HepG2 (cell line): ENCODE data around the gene RREB1. TPM values are rescaled to one million over a fixed set of nuclear protein-coding genes. Genes with fewer than 3 reads are reported as not detected.

Experiments
- ATAC-seq: fragments of 200-7000 bp; cut with Tn5 transposase; 3 replicates; pipeline ENCODE4 v1.9.1; 2020; ENCODE audit warnings: mild to moderate bottlenecking, moderate library complexity
- BruUV-seq: library from RNA; stranded (reverse); fragments of 400-500 nt; replicated peaks from 2 replicates; lab custom pipeline; 2021; lab: Mats Ljungman, UMichigan
- CTCF ChIA-PET: fragments of 300-600 bp; formaldehyde crosslinking; extraction: SDS; loops from one replicate; lab custom pipeline; 2021; ENCODE audit warnings: low total read pairs, inconsistent platforms, low intra/inter-chr PET ratio; lab: Yijun Ruan, JAX
- POLR2A ChIA-PET: fragments of 350-600 bp; sonication (Branson Sonifier 250); formaldehyde crosslinking; loops from one replicate; lab custom pipeline; 2020; ENCODE audit warnings: antibody characterized with exemption, inconsistent platforms; lab: Yijun Ruan, JAX
- DNase-seq: peaks from one replicate; pipeline ENCODE4 v3.0.0-alpha.2; 2015; ENCODE audit warnings: low spot score
- FAIRE-seq: peaks from 3 replicates; lab custom pipeline; 2011; peaks lifted over from hg19 to GRCh38; lab: Jason Lieb, UNC
- H2AFZ ChIP-seq: one replicate; pipeline ENCODE4 v1.6.1; 2011; ENCODE audit warnings: low read length, inconsistent platforms
- H3K27ac ChIP-seq: fragments of 300-600 bp; 3 replicates; pipeline ENCODE4 v1.8.0; 2011; ENCODE audit warnings: mixed run types, mild to moderate bottlenecking, mixed read lengths, low read length, inconsistent platforms; ENCODE audit not compliant: insufficient read depth; ENCODE audit errors: extremely low read length
- H3K27me3 ChIP-seq, 2 experiments: fragments of 200-600 bp in 1 of 2; 2 replicates in 1 of 2; 3 replicates in 1 of 2; pipeline versions ENCODE4 v1.6.0 to v1.8.0; 2011; ENCODE audit warnings: low read length in 2 of 2, mild to moderate bottlenecking in 2 of 2, moderate library complexity in 2 of 2, inconsistent platforms in 1 of 2; ENCODE audit not compliant: insufficient read depth in 2 of 2, control insufficient read depth in 1 of 2
- H3K36me3 ChIP-seq, 2 experiments: fragments of 200-600 bp in 1 of 2; replicated peaks in 1 of 2; 2 replicates in 1 of 2; 3 replicates in 1 of 2; pipeline versions ENCODE4 v1.5.1 to v1.8.0; 2011; ENCODE audit warnings: low read length in 2 of 2, inconsistent platforms in 1 of 2; ENCODE audit not compliant: insufficient read depth in 2 of 2, control insufficient read depth in 1 of 2
- H3K4me1 ChIP-seq: 2 replicates; pipeline ENCODE4 v1.5.1; 2012; ENCODE audit warnings: low read length, inconsistent platforms; ENCODE audit not compliant: insufficient read depth
- H3K4me2 ChIP-seq: 2 replicates; pipeline ENCODE4 v1.6.0; 2011; ENCODE audit warnings: low read depth, low read length, inconsistent platforms
- H3K4me3 ChIP-seq, 3 experiments: fragments of 200-600 bp in 1 of 3; sonication (generic), shearing (Covaris generic) in 1 of 3; replicated peaks in 1 of 3; 2 replicates each; pipeline ENCODE4 v1.5.1; 2011 to 2016; ENCODE audit warnings: low read length in 3 of 3, inconsistent platforms in 2 of 3, low read depth in 2 of 3, mild to moderate bottlenecking in 2 of 3, control low read depth in 1 of 3, mixed read lengths in 1 of 3; ENCODE audit not compliant: insufficient read depth in 1 of 3
- H3K79me2 ChIP-seq: one replicate; pipeline ENCODE4 v1.6.1; 2011; ENCODE audit warnings: low read length, inconsistent platforms; ENCODE audit not compliant: insufficient read depth
- H3K9ac ChIP-seq: 2 replicates; pipeline ENCODE4 v1.6.0; 2011; ENCODE audit warnings: mild to moderate bottlenecking, low read depth, low read length, inconsistent platforms; ENCODE audit not compliant: insufficient read depth
- H3K9me3 ChIP-seq: 2 replicates; pipeline ENCODE4 v1.5.1; 2012; ENCODE audit warnings: mild to moderate bottlenecking, low read length
- H4K20me1 ChIP-seq: 2 replicates; pipeline ENCODE4 v1.6.0; 2011; ENCODE audit warnings: inconsistent platforms, mild to moderate bottlenecking, low read length, moderate library complexity; ENCODE audit not compliant: insufficient read depth
- ADNP ChIP-seq: sonication (generic); formaldehyde crosslinking; IDR thresholded peaks from 2 replicates; pipeline ENCODE4 v1.4.0; 2020; ENCODE audit warnings: missing genetic modification reagents
- CBX2 ChIP-seq, 2 experiments: fragments of 200-600 bp in 1 of 2; sonication (generic); formaldehyde crosslinking in 1 of 2; IDR thresholded peaks; 2 replicates each; pipeline versions ENCODE4 v1.7.0 to v1.8.1; 2018 to 2022; ENCODE audit warnings: low read depth in 2 of 2, low read length in 1 of 2, mild to moderate bottlenecking in 1 of 2, missing genetic modification reagents in 1 of 2
- CC2D1A ChIP-seq: sonication (generic); formaldehyde crosslinking; IDR thresholded peaks from 2 replicates; pipeline ENCODE4 v1.8.1; 2023; ENCODE audit warnings: mild to moderate bottlenecking, missing genetic modification reagents
- HMG20A ChIP-seq: IDR thresholded peaks from 2 replicates; pipeline ENCODE4 v1.6.1; 2016; ENCODE audit warnings: borderline replicate concordance
- IRF2 ChIP-seq: IDR thresholded peaks from 2 replicates; pipeline ENCODE4 v1.6.1; 2018; ENCODE audit warnings: missing genetic modification reagents, missing compliant biosample characterization
- MED13 ChIP-seq: sonication (generic); formaldehyde crosslinking; IDR thresholded peaks from 2 replicates; pipeline ENCODE4 v1.5.0; 2020; ENCODE audit warnings: missing genetic modification reagents
- MTA1 ChIP-seq: sonication (generic); formaldehyde crosslinking; IDR thresholded peaks from 2 replicates; pipeline ENCODE4 v1.4.0; 2020; ENCODE audit warnings: missing genetic modification reagents, mild to moderate bottlenecking, borderline replicate concordance
- MYC ChIP-seq: sonication (generic); formaldehyde crosslinking; IDR thresholded peaks from 2 replicates; pipeline ENCODE4 v1.9.0; 2021; ENCODE audit warnings: missing genetic modification reagents, borderline replicate concordance
- ONECUT2 ChIP-seq: sonication (generic); formaldehyde crosslinking; IDR thresholded peaks from 2 replicates; pipeline ENCODE4 v1.4.0; 2020; ENCODE audit warnings: missing genetic modification reagents
- PHF20 ChIP-seq: sonication (generic); formaldehyde crosslinking; IDR thresholded peaks from 2 replicates; pipeline ENCODE4 v1.5.0; 2020; ENCODE audit warnings: mild to moderate bottlenecking, missing genetic modification reagents
- REXO4 ChIP-seq: sonication (generic); formaldehyde crosslinking; IDR thresholded peaks from 2 replicates; pipeline ENCODE4 v1.8.0; 2022; ENCODE audit warnings: missing genetic modification reagents, mild to moderate bottlenecking, borderline replicate concordance
- TOPORS ChIP-seq: sonication (generic); formaldehyde crosslinking; IDR thresholded peaks from 2 replicates; pipeline ENCODE4 v1.8.0; 2023; ENCODE audit warnings: mild to moderate bottlenecking, missing genetic modification reagents
- U2AF2 ChIP-seq: fragments of 200-400 bp; formaldehyde crosslinking; IDR thresholded peaks from 2 replicates; pipeline ENCODE4 v1.6.1; 2017; ENCODE audit warnings: low read depth, mild to moderate bottlenecking, low read length
- YEATS2 ChIP-seq: sonication (generic); formaldehyde crosslinking; IDR thresholded peaks from 2 replicates; pipeline ENCODE4 v1.4.0; 2020; ENCODE audit warnings: missing genetic modification reagents, borderline replicate concordance
- ZBTB7B ChIP-seq: sonication (generic); formaldehyde crosslinking; IDR thresholded peaks from 2 replicates; pipeline ENCODE4 v1.4.0; 2020; ENCODE audit warnings: missing genetic modification reagents
- ZIK1 ChIP-seq: sonication (generic); formaldehyde crosslinking; IDR thresholded peaks from 2 replicates; pipeline ENCODE4 v1.5.0; 2020; ENCODE audit warnings: mild to moderate bottlenecking, low read depth, missing genetic modification reagents, borderline replicate concordance
- ZNF34 ChIP-seq: sonication (generic); formaldehyde crosslinking; IDR thresholded peaks from 2 replicates; pipeline ENCODE4 v1.4.0; 2020; ENCODE audit warnings: mild to moderate bottlenecking, missing genetic modification reagents, borderline replicate concordance
- ZNF343 ChIP-seq: sonication (generic); formaldehyde crosslinking; IDR thresholded peaks from 2 replicates; pipeline ENCODE4 v1.4.0; 2020; ENCODE audit warnings: mild to moderate bottlenecking, missing genetic modification reagents
- ZNF484 ChIP-seq: sonication (generic); formaldehyde crosslinking; IDR thresholded peaks from 2 replicates; pipeline ENCODE4 v1.5.1; 2020; ENCODE audit warnings: mild to moderate bottlenecking, low read depth, missing genetic modification reagents, borderline replicate concordance
- ZNF607 ChIP-seq: sonication (generic); formaldehyde crosslinking; IDR thresholded peaks from 2 replicates; pipeline ENCODE4 v1.5.1; 2020; ENCODE audit warnings: missing genetic modification reagents, mild to moderate bottlenecking, borderline replicate concordance
- ZNF703 ChIP-seq: sonication (generic); formaldehyde crosslinking; IDR thresholded peaks from 2 replicates; pipeline ENCODE4 v1.5.1; 2020; ENCODE audit warnings: missing genetic modification reagents, mild to moderate bottlenecking, moderate library complexity, borderline replicate concordance
- ZNF780A ChIP-seq: sonication (generic); formaldehyde crosslinking; IDR thresholded peaks from 2 replicates; pipeline ENCODE4 v1.8.0; 2022; ENCODE audit warnings: mild to moderate bottlenecking, missing genetic modification reagents, moderate library complexity
- WGBS: methylation state at CpG from one replicate; pipeline ENCODE4 v1.1.6; 2017; ENCODE audit warnings: low lambda C conversion rate; 5-methylcytosine and 5-hydroxymethylcytosine counted together
- in situ Hi-C: cut with HindIII; loops from 2 replicates; pipeline ENCODE4 v1.10.0; 2017; ENCODE audit warnings: low pct_unique_long_range_greater_than_20kb; ENCODE audit not compliant: extremely low pct_ligation_motif_present
- intact Hi-C: fragments of 100-400 bp; cut with micrococcal nuclease; formaldehyde crosslinking; loops from one replicate; pipeline ENCODE4 v1.10.0; 2022; ENCODE audit not compliant: unreplicated experiment
- polyA plus RNA-seq, 8 experiments: library from polyadenylated mRNA; depleted of rRNA in 3 of 8; stranded (reverse) in 7 of 8; unstranded in 1 of 8; fragments of >200 nt; fragmentation: Illumina TruSeq in 4 of 8; extraction: Trizol in 4 of 8; gene quantifications; 2 replicates each; pipeline versions ENCODE4 v1.2.1 to v1.2.3, GENCODE V29; 2011 to 2016; ENCODE audit warnings: low read depth in 4 of 8, missing spikeins in 1 of 8, mixed read lengths in 1 of 8; ENCODE audit not compliant: insufficient read depth in 1 of 8
- total RNA-seq, 5 experiments: library from RNA; depleted of rRNA; stranded (reverse); fragments of >200 nt; fragmentation: Illumina TruSeq; extraction: Trizol; gene quantifications; 2 replicates each; pipeline ENCODE4 v1.2.3, GENCODE V29; 2016; ENCODE audit warnings: low read depth in 1 of 5
- TF ChIP-seq, protein P1 (sequence below): IDR thresholded peaks from 2 replicates; pipeline ENCODE4 v1.6.1; 2016
- TF ChIP-seq, protein P2 (sequence below): sonication (generic); formaldehyde crosslinking; IDR thresholded peaks from 2 replicates; pipeline ENCODE4 v1.4.0; 2020; ENCODE audit warnings: missing genetic modification reagents

RREB1 gene
- total and polyA plus RNA-seq, 2 of the 13 experiments (the other 11 are each of a cell fraction or from before 2014, with no cell fraction given): 6.1 to 23.2 TPM

DNA sequence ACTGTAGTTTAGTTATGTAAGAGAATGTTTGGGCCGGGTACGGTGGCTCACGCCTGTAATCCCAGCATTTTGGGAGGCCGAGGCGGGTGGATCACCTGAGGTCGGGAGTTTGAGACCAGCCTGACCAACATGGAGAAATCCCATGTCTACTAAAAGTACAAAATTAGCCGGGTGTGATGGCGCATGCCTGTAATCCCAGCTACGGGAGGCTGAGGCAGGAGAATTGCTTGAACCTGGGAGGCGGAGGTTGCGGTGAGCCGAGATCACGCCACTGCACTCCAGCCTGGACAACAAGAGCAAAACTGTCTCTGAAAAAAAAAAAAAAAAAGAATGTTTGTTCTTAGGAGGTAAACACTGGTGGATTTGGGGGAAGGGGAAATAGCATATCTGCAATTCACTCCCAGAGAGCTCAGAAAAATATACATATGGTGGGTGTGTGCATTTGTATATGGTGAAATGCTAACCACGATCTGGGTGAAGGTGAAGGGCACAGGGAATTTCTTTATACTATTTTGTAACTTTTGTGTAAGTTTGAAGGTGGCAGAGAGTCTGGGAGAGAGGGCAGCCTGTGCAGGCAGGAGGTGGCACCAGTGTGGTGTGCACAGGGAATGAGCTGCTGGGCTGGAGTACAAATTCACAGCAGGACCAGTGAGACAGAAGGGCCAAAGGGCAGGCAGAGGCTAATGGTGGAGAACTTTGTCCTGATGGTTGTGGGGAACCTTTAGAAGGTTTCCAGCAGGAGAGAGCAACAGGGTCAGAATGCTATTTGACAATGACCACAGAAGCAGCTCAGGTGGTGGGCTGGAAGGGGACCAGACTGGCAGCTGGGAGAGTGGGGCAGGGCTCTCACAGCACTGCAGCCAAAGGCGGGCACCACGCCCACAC is 162.8 kb downstream of the RREB1 start:
- POLR2A ChIA-PET: interaction anchor here (0.6 to 1.8 kb wide), 8 partner anchors 9 to 594 kb away, joined by 3 to 16 read pairs (median 4); partner anchors contain the start of genes CAGE1 and RIOK1
- H3K27ac ChIP-seq: peak overlapping the region; percentile 72
- H3K36me3 ChIP-seq: no peaks in the 10 kb centered on the region
- H3K4me1 ChIP-seq: peaks cover 45% of the 10 kb centered on the region
- peak overlapping the region; percentile 51 for H3K4me2 ChIP-seq
- H4K20me1 ChIP-seq: no peaks in the 10 kb centered on the region
- H3K4me3 ChIP-seq: peak overlapping the region in 2 of 3 experiments; percentile 13 to 31; a peak in 3 of 6 replicates
- DNase-seq: peak; percentile 94
- CTCF ChIA-PET: no interaction called here
- 38% methylated on average over 16 of the region's 16 CpGs for WGBS
- H3K9ac ChIP-seq: no peak overlapping the region; the same call in 1 of the 2 replicates
- H2AFZ ChIP-seq: no peak overlapping the region
- FAIRE-seq: peak; percentile 98
- H3K27me3 ChIP-seq: no peaks in the 10 kb centered on the region
- in situ Hi-C loops: no loop called here
- no TSS peak for BruUV-seq
- peak; percentile 95 for ATAC-seq
- intact Hi-C loops: no loop called here
- H3K79me2 ChIP-seq: no peaks in the 10 kb centered on the region
- no peaks in the 10 kb centered on the region for H3K9me3 ChIP-seq
- TF ChIP-seq ZNF34 (no peak), ZNF343 (peak; percentile 59; the same call in 1 of the 2 replicates), ADNP (no peak), HMG20A (CRISPR knock-in tag) (peak; percentile 76), CBX2 (IDR thresholded peaks at IDR 0.05; ENCODE audit: low read depth, low read length) (no peak), CBX2 (CRISPR knock-in tag; IDR thresholded peaks at IDR 0.05; ENCODE audit: low read depth) (no peak), ZNF607 (CRISPR knock-in tag) (peak; percentile 16; the same call in 1 of the 2 replicates), ZNF703 (CRISPR knock-in tag) (no peak), MTA1 (peak; percentile 85), ZNF780A (CRISPR knock-in tag) (no peak), MYC (peak; percentile 17; the same call in 1 of the 2 replicates), REXO4 (no peak), ZNF484 (CRISPR knock-in tag) (no peak), ONECUT2 (CRISPR knock-in tag) (no peak), PHF20 (CRISPR knock-in tag) (no peak), ZIK1 (CRISPR knock-in tag) (no peak), TOPORS (CRISPR knock-in tag) (peak; percentile 62; the same call in 1 of the 2 replicates), U2AF2 (no peak), ZBTB7B (CRISPR knock-in tag) (peak; percentile 82), YEATS2 (no peak), CC2D1A (CRISPR knock-in tag) (no peak), MED13 (CRISPR knock-in tag) (no peak), IRF2 (CRISPR knock-in tag) (peak; percentile 81)
- TF ChIP-seq, protein P1, sequence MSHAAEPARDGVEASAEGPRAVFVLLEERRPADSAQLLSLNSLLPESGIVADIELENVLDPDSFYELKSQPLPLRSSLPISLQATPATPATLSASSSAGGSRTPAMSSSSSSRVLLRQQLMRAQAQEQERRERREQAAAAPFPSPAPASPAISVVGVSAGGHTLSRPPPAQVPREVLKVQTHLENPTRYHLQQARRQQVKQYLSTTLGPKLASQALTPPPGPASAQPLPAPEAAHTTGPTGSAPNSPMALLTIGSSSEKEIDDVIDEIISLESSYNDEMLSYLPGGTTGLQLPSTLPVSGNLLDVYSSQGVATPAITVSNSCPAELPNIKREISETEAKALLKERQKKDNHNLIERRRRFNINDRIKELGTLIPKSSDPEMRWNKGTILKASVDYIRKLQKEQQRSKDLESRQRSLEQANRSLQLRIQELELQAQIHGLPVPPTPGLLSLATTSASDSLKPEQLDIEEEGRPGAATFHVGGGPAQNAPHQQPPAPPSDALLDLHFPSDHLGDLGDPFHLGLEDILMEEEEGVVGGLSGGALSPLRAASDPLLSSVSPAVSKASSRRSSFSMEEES (CRISPR knock-in tag): no peak
- TF ChIP-seq, protein P2, sequence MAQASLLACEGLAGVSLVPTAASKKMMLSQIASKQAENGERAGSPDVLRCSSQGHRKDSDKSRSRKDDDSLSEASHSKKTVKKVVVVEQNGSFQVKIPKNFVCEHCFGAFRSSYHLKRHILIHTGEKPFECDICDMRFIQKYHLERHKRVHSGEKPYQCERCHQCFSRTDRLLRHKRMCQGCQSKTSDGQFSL (CRISPR knock-in tag): 0 out of 2 replicates have a peak, but pooled peaks have one; percentile 17
